HL-60 (cell line): Measurements from ENCODE around the gene BDH1.

Source experiments
- CTCF ChIP-seq: IDR thresholded peaks from one replicate; pipeline ENCODE4 v1.5.1; 2011; ENCODE audit warnings: low read length, control low read depth, inconsistent platforms; ENCODE audit not compliant: insufficient read depth
- POLR2AphosphoS5 ChIP-seq: IDR thresholded peaks from 2 replicates; pipeline ENCODE4 v1.6.1; 2012; ENCODE audit warnings: low read depth
- REST ChIP-seq: IDR thresholded peaks from 2 replicates; pipeline ENCODE4 v1.6.1; 2012; ENCODE audit warnings: low read depth; ENCODE audit not compliant: insufficient replicate concordance

GRCh38 chr3:197475514-197475913, 80.3 kb downstream of the BDH1 start:
- TF ChIP-seq CTCF (no peak), POLR2AphosphoS5 (no peak), REST (no peak)
